Activated T-helper 9 cell treated with anti-CD3 and anti-CD28 coated beads, Interleukin-2, amount 50 U/mL, for 16 hours (primary cell): Measurements from ENCODE around the gene CITED2.
"Not testable (repeated sequence)": the region's sequence is repeated elsewhere in the genome, so short reads cannot be mapped to it uniquely, and the experiment has no call there.

Source experiments
- DNase-seq: peaks from one replicate; pipeline ENCODE4 v3.0.0-alpha.2; 2020; ENCODE audit warnings: low read depth

The CITED2 gene

DNA sequence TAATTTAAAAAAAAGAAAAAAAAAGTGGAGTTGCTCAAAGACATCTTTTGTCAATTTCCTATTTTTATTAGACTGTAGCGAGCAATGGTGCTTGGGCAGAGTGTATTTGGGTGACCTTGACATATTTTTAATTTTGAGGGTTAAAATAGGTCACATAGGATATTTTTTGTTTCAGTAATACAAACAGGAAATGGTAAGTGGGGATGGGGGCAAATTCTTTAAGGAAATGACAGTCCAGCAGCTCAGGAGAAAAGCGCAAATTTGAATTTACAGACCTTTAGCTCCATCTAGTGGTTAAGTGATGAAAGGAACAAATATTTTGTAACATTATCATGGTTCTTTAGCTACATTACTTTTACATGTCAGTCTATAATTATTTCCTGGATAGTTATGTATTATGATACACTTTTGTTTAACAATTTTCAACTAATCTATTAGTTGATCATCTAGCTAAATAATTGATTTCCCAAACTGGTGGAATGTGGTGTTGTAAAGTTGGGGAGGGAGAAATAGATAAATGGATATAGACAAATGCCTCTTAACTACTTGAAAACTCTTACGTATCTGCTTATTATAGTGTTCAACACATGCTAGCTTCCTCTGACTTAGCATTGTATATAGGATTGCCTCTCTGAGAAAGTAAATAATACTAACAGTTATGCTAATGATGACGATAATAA lies 10.0 kb downstream of the CITED2 start:
- DNase-seq: no peak

DNA sequence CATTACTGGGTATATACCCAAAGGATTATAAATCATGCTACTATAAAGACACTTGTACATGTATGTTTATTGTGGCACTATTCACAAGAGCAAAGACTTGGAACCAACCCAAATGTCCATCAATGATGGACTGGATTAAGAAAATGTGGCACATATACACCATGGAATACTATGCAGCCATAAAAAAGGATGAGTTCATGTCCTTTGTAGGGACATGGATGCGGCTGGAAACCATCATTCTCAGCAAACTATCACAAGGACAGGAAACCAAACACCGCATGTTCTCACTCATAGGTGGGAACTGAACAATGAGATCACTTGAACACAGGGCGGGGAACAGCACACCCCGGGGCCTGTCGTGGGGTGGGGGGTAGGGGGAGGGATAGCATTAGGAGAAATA lies 10.7 kb downstream of the CITED2 start:
- DNase-seq: not testable (repeated sequence)

DNA sequence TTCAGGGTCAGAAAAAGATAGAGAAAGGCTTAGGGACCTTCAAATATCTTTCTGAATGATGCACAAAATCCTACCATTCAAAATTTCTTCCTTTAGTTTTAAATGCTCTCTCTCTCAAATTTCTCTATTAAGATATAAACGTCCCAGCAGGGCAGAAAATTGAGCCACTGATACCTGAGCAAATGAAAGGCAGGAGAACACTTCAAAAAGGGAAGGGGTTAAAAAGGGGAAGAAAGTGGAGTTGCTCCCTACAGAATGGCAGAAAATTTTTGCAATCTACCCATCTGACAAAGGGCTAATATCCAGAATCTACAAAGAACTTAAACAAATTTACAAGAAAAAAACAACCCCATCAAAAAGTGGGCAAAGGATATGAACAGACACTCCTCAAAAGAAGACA lies 11.3 kb downstream of the CITED2 start:
- not testable (repeated sequence) for DNase-seq

DNA sequence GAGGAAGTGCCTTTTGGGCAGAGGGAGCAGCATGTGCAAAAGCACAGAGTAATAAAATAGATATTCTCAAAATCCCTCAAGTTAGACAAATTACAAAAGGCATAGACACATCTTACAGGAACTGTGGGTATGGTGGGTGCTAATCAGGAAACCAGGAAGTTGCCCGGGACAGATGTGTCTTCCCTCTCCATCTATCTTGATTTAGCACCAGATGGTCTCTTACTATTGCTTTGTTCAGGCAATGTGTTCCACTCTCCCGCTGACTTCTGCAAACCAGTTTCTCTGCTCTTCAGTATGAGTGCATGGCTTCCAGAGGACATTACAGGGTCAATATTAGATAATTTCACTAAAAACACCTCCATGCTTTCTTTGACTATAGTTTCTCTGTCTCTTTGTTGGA lies 13.2 kb downstream of the CITED2 start:
- DNase-seq: no peak

DNA sequence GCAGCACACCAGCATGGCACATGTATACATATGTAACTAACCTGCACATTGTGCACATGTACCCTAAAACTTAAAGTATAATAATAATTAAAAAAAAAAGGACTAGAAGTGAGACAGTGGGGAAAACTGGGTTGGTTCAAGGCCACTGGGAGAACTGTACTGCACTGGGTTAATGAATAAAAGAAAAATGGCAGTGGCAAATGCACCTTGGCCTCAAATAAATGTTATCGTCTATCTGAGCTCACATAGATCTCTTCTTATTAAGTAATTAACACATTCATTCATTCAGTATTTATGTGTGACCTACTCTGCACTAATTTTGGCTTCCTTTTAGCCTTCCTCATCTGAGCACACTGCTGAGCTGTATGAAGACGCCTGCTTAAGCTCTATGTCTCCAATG lies 17.5 kb downstream of the CITED2 start:
- DNase-seq: no peak

DNA sequence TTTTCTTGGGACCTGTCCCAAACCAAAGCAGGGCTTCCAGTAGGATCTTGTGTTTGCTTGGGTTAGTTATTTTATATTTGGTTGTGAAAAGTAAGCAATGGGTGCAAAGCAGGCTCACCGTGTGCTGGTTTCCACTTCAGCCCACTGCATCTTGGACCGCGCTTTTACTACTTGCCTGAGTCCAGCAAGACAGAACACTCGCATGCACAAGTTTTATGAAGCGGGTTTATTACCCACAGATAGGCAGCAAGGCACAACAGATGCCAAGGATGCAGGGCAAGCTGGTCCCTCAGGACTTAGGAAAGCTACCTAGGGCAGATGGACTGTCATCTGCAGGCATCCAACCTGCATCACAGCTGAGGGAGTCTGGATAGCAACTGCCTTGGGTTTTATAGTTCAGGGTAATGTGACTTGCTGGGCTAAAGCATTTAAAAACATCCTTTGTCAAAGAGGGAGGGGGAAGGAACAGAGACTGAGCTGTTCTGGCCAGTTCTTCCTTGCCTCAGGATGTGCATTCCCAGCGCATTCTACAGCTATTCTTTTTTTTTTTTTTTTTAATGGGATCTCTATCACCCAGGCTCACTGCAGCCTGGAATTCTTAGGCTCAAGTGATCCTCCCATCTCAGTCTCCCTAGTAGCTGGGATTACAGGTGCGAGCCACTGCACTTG lies 18.5 kb downstream of the CITED2 start:
- DNase-seq: no peak

DNA sequence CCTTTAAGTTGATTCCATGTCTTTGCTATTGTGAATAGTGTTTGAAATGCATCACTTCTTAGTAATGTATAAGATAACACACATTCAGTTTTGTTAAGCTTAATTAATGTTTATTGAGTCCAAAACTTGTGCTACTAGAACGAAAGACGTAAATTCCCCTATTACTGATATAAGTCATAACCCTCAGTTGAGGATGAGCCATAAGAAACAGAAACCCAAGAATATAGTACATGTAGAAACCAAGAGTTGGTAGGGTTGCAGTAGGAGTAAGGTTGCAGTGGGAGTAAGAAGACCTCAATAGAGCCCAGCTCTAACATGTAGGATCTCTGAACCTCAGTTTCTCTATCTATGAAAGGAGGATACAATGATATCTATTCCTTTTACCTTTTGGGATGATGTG lies 19.3 kb downstream of the CITED2 start:
- DNase-seq: no peak

DNA sequence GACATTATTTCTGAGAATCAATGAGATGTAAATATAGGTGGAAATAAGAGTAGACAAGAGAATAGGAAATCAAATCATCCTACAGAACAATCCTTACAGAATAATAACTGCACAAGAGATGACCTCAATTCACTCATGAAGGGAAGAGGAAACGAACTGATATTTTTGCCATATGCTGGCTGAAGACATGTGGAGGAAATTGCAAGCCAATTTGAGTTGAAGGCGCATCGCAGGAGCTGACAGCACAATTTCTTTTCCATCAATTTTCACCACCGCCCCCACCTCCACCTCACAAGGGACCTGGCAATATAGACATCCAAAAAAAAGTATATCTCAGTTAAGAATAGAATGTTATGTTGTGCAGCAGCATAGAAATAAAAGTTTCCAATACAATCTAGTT lies 20.3 kb downstream of the CITED2 start:
- DNase-seq: no peak

DNA sequence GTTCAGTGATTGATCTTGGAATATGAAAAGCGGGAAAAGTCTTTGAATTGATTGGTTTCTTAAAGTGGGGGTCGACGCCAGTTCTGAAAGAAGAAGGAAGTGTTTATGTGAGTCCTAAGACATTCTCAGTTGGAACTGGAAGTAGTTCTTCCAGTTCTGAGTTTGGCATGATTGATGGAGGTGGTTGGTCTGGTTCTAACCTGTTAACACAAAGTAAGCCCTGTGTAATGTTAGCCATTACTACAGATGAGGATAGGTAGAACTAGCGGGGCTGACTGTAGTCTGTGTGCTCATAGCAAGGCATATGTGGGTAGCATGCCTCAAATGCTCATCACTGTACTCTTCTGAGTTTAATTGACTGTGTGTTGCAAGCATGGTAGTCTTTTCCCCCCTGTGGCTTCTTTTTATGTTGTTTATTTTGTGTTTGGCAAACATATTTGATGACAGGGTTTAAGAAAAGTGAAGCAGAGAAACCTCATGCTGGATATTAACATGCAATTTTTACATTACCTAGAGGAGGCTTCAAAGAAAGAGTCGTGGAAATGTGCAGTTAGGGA lies 24.9 kb downstream of the CITED2 start:
- DNase-seq: no peak

DNA sequence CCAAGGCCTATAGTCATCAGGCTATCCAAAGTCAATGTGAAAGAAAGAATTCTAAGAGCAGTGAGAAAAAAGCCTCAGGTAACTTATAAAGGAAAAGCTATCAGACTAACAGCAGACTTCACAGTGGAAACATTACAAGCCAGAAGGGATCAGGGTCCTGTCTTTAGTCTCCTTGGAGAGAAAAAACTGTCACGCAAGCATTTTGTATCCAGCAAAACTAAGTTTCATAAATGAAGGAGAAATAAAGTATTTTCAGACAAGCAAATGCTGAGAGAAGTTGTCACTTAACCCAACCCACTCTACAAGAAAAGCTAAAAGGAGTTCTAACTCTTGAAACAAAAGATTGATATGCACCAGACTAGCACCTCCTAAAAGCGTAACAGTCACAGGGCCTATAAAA lies 28.1 kb downstream of the CITED2 start:
- no peak for DNase-seq

DNA sequence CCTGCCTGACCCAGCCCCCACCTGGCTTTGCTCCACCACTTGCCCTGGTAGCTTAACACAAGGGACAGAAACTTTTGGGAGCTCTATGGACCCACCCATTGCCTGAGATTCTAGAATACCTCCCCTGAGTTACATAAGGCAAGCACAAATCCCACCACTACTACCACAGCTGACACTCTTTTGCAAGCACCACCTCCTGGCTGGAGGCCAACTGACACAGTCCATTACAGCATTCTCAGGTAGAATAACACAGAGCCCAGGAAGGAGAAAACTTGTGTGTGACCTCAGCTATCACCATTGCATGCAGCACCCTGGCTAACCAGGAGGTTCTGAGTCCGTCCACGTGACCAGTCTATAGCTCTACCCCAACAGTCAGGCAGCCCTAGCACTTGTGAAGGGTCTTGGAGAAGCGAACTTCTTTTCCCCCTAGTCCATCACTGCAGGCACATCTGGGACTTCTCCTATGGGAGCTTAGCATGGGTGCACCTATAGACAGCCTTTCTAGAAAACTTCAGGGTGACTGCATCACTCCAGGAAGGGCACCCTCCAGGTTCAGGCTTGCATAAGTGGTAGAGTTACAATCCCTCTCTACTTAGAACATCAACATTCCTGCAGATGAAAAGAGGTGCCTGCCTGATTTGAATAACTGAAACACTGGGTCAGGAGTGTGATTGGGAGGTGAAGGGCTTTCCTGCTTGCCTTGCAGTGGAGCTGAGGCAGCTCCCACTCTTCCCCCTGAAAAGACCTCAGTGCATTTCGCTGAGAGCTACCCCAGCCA lies 30.1 kb downstream of the CITED2 start:
- DNase-seq: no peak

DNA sequence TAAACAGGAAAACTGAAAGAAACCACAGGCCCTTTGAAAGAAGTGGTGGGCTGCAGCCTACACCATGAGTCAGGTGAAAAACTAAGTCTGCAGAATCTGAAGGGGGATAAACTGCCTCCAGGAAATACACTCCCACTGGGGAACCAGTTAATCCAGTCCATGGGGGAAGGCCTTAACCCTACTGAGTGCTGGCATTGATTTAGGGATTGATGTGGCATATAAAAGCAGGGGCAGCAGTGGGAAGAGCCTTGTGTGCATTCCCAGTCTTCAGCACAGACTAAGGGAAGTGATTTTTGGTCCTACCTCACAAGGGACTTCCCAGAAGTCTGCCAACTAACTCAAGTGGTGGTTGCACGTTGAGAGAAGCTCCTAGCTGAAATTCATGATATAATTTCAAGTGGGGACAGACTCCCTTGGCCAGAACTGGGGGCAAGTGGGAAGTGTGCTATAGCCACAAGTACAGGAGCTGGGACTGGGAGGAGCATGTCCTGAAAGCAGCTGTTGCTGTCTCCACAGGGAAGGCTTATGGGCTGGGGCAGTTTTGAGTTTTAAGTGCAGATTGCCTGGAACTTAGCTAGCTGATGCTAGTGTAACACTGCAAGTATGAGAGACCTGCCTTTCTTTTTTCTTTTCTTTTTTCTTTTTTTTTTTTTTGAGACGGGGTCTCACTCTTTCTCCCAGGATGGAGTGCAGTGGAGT lies 31.2 kb downstream of the CITED2 start:
- no peak for DNase-seq

DNA sequence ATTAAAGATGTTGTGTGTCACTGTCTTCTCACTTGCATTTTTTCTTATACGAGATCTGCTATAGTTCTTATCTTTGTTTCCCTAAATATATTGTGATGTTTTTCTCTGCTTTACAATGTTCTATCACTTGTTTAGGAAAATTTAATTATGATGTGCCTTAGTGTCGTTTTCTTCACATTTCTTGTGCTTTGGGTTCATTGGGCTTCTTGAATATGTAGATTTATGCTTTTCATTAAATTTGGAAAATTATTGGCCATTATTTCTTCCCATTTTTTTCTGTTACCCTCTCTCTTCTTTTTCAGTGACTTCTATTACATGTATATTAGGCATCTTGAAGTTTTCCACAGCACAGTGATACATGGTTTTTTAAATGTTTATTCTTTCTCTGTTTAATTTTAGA lies 33.4 kb downstream of the CITED2 start:
- DNase-seq: no peak

DNA sequence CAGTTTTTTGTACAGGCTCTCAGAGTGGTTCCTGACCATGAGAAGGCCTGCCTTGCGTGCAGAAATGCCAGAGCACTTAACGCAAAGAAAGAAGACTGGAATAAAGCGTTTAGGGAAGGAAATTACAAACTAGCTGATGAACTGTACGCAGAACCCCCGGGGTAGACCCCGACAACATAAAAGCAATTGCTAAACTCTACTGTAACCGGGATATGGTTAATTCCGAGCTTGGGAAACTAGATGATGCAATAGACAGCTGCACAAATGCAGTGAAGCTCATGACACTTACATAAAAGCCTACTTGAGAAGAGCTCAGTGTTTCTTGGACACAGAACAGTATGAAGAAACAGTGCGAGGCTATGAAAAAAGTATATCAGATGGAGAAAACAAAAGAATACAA lies 35.7 kb downstream of the CITED2 start:
- DNase-seq: no peak

DNA sequence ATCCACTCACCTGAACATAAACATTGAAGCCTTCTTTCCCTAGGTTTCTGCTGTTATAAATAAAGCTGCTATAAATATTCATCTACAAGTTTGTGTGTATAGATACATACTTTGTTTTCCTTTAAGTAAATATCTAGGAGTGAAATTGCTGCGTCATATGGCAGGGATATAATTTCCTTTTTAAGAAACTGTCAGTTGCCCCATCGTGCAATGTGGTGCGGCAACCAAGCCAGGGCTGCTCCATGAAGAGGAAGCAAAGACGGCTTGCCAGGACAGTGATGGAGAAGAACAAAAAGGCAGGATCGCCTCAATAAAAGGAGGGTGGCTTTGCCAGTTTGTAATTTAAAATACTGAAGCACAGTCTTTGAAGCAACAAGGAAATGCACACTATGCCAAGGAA lies 36.6 kb downstream of the CITED2 start:
- DNase-seq: no peak

DNA sequence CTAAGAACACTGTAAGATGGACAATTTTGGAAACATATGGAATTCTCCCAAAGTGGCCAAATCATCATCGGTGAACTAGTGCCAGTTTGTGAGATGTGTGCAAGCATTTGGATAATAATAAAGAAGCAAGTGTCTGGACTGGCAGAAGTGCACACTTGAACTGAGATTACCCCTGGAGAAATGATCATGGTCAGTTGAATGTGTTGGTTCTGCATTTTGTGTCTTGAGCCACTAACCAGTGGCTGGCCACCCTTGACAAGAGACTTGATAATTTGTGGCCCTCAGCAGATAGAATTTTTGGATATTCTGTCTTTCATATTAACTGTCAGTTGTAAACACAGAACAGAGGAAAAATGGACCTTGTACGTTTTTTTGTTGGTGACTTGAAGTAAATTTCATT lies 37.4 kb downstream of the CITED2 start:
- no peak for DNase-seq

DNA sequence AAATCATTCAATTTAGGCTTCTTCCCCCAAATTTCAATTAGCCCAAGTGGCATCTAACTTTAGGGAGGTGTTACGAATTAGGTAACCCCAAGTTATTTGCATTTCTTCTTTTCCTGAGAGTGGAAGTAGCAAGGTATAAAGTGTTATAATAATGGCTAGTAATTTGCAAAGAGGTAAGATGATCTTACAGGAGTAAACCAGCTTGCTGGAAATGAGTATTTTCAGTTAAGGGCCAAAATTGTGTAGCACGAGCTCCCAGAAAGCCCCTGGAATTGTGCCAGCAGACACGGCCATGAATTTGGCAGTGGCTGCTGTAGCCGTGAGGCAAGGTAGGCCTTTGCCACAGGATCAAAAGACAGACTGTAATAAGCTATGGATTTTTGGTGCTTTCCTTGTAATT lies 38.0 kb downstream of the CITED2 start:
- no peak for DNase-seq

DNA sequence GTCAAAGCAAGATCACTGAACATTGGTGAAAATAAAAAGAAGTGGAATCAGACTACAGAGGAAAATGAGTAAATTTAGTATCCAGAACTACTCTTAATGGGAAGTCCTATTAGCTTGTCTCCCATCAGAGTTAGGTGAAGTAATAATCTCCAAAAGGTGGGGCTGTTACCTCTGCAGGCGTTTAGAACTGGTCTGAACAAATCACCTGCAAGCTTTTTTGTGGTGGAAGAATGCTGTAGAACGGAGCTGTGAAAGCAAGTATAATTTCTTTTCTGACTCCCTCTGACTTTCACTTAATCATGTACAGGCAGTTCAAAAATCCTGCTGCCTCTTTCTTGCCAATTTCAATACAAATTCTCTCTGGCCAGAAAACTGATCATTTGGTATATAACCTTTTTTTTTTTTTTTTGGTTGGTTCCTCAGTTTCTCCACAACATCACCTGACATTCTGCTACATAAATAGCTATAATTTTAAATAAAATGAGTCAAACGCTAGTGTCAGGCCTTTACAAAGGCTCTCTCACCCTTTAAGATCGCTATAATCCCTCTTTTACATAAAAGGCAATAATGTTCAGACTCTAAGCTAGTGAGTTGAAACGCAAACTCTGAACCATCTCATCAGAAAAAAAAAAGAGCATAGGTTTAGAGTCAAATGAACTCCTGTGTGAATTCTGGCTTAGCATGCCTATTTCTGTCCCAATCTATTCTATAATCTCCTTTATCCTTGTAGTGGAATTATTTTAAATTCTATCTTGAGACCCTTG lies 38.8 kb downstream of the CITED2 start:
- no peak for DNase-seq

DNA sequence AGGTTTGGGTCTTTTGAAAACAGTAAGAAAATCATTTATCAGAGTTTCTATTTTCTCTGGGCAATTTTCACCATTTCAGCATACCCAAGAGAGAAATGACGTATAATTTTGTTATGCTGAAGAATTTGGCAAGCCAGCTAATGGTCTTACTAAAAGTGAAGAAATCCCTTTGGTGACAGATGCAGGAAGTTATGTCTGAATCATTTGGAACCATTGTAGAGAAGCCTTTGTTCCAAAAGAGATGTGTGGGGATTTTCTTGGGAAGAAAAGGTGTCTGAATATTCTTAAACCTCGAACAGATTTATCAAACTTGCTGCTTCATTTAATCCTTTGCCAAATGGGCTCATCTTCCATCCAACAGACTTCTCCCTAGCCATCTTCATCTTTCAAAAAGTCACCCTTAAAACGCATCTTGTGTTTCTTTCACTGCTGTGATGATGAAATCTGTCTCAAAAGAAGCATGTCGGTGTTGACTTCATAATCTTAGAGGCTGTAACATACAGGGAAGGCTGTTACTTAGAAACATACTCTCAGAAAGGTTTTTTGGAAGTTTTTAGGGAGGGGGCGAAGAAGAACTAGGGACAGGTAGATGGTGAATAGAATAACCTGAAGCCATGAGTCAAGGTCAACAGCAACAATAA lies 39.5 kb downstream of the CITED2 start:
- DNase-seq: no peak

DNA sequence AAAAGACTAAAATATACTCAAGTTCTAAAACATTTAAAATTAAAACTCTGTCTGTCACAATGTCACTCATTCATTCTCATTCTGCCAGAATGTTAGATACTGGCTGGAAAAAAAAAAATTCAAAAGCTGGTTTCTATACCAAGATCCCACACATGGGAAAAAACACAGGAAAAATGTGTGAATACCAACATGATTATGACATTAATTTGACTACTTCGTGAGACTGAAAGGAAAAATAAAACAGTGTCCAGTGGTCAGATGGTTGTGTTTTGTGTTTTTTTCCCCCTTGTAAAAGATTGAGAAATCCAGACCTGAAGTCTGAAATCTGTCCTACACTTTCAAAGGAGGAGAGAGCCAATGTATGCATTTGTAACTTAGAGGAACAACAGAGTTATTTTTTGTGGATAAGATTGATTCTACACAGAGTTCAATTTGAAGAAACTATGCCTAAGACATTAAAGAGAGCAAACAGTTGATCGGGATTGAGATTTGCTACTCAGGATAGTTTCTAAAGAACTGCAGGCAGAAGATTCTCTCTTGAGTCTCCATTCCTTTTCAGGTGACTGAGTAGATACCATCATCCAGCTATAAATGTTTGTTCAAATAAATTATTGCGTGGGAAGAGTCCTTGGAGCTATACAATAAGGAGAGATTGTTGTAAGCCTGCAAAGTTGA lies 43.5 kb downstream of the CITED2 start:
- DNase-seq: no peak

DNA sequence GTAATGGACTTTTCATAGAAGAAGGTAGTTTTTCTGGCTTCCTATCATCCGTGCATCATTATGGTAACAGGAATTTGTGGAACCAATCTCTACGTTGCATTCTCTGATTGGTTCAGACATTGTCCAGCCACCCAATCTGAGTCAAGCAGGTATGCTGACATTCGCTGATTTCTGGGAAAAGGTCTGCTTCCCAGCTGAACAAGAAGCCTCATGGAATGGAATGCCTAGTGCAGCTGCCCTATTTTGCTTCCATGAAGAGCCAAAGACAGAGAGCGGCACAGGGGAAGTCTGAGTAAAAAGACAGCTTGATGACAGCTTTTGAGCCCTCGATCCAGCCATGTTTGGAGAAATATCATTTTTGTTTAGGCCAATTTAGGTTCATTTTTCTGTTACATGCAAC lies 44.1 kb downstream of the CITED2 start:
- DNase-seq: no peak
